Measurements from ENCODE around the gene KANK2.

KANK2 gene

GRCh38 chr19:11197291-11198174, at the start of gene KANK2:
KANK2 (minus strand) TSS chr19:11197545; CDS start chr19:11194511, 3,034 bp downstream.
- no peak within 1 kb of the TSS for H3K27ac Mint-ChIP-seq
- peaks cover 6% of the 10 kb centered on the region for H3K4me1 Mint-ChIP-seq
- H3K4me3 Mint-ChIP-seq, result peak within 1 kb of the TSS; percentile 68
- no peaks in the 10 kb centered on the region for H3K36me3 Mint-ChIP-seq
- DNase-seq (ENCODE audit: low spot score in 2 of 2) (peak; percentile 88 to 91), ATAC-seq (peak; percentile 88)
- H3K9me3 Mint-ChIP-seq, result no peaks in the 10 kb centered on the region

GRCh38 chr19:11246941-11247340, 49.6 kb upstream of the KANK2 start:
- H3K9me3 Mint-ChIP-seq, result no peaks in the 10 kb centered on the region
- no peak overlapping the region for H3K27ac Mint-ChIP-seq
- ATAC-seq (no peak), DNase-seq (ENCODE audit: low spot score in 2 of 2) (no peak)
- no peak overlapping the region for H3K4me3 Mint-ChIP-seq
- no peaks in the 10 kb centered on the region for H3K36me3 Mint-ChIP-seq
- H3K4me1 Mint-ChIP-seq, result peaks cover 8% of the 10 kb centered on the region

DNA sequence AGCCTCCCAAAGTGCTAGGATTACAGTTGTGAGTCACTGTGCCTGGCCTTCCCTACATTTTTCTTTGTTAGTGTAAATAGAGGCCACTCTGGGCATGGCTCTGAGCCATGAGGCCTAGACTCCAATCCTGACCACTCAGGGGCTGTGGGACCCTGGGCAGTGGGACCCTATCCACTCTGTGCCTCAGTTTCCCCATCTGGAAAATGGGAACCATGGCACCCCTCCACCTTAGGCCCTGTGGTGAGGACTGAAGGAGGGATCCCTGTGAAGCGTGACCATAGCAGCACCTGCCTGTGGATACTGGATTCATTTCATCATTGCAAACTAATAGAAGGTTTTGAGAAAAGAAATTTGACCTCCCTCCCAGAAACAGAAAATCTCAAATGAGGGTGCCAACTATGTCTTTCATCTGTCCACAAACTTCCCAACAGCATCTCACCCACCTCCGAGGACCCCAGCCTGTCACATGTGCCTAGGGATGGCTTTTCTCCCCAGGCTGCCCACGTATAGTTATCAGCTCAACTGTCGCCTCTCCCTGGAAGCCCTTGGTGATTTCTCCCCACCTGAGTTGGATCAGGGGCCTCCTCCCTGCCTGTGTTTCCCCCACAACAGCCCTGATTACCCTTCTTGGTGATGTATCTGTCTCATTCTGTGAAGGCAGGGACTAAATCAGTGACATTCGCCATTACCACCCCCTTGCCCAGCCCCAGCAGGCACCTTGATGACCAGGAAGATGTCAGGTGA, 47.7 kb upstream of the KANK2 start:
- Mint-ChIP-seq H3K4me3 (no peak overlapping the region), H3K36me3 (no peaks in the 10 kb centered on the region), H3K27ac (no peak overlapping the region), H3K4me1 (peaks cover 8% of the 10 kb centered on the region), H3K9me3 (no peaks in the 10 kb centered on the region)
- no peak for ATAC-seq
- no peak for DNase-seq (ENCODE audit: low spot score in 2 of 2)

DNA sequence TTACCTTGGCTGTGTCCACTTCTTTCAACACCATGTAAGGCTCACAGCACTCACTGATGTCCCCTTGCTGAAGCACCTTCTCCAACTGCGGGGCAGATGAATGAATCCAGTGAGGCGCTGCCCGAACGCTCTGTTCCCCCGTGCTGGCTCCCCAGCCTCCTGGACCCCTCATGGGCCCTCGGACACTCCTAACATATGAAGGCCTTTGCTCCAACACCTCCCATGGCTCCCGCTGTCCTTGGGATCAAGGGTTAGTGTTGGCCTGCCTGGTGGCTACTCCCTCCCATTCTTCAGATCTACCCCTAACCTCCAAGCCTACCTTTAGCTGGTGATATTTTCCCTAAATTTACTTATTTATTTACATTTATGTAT, 46.4 kb upstream of the KANK2 start:
- DNase-seq (ENCODE audit: low spot score in 2 of 2) (no peak), ATAC-seq (no peak)
- H3K36me3 Mint-ChIP-seq, result no peaks in the 10 kb centered on the region
- H3K4me3 Mint-ChIP-seq, result peak overlapping the region; percentile 8
- H3K9me3 Mint-ChIP-seq, result peaks cover 3% of the 10 kb centered on the region
- peaks cover 8% of the 10 kb centered on the region for H3K4me1 Mint-ChIP-seq
- H3K27ac Mint-ChIP-seq, result peak overlapping the region; percentile 11

- peak overlapping the region; percentile 11 for H3K27ac Mint-ChIP-seq
- H3K4me3 Mint-ChIP-seq, result peak overlapping the region; percentile 8
- ATAC-seq (peak; percentile 92), DNase-seq (ENCODE audit: low spot score in 2 of 2) (peak; percentile 89)
- peaks cover 8% of the 10 kb centered on the region for H3K4me1 Mint-ChIP-seq
- H3K36me3 Mint-ChIP-seq, result no peaks in the 10 kb centered on the region
- peaks cover 6% of the 10 kb centered on the region for H3K9me3 Mint-ChIP-seq
Measured at GRCh38 chr19:11242864-11243797, 45.8 kb upstream of the KANK2 start.

- Mint-ChIP-seq H3K4me3 (no peak overlapping the region), H3K27ac (no peak overlapping the region), H3K4me1 (peaks cover 8% of the 10 kb centered on the region), H3K36me3 (no peaks in the 10 kb centered on the region), H3K9me3 (peaks cover 9% of the 10 kb centered on the region)
- ATAC-seq (no peak), DNase-seq (ENCODE audit: low spot score in 2 of 2) (no peak)
Measured at GRCh38 chr19:11242025-11242424, 44.7 kb upstream of the KANK2 start.

DNA sequence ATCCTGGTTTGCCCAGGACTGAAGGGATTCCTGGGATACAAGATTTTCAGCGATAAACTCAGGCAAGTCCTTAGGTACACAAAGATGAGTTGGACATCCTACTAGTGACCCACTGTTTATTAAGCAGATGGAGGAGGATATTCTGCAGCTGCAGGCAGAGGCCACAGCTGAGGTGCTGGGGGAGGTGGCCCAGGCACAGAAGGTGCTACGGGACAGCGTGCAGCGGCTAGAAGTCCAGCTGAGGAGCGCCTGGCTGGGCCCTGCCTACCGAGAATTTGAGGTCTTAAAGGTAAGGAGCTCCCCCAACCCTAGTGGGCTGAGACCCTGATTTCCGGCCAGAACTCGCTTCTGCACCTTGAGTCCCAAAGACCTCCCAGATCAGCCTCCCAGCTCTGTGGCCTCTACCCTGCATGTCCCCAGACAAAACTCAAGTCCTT, 42.7 kb upstream of the KANK2 start:
- DNase-seq (ENCODE audit: low spot score in 2 of 2) (no peak), ATAC-seq (no peak)
- H3K9me3 Mint-ChIP-seq, result peaks cover 9% of the 10 kb centered on the region
- H3K4me3 Mint-ChIP-seq, result no peak overlapping the region
- no peak overlapping the region for H3K27ac Mint-ChIP-seq
- peaks cover 8% of the 10 kb centered on the region for H3K4me1 Mint-ChIP-seq
- no peaks in the 10 kb centered on the region for H3K36me3 Mint-ChIP-seq

DNA sequence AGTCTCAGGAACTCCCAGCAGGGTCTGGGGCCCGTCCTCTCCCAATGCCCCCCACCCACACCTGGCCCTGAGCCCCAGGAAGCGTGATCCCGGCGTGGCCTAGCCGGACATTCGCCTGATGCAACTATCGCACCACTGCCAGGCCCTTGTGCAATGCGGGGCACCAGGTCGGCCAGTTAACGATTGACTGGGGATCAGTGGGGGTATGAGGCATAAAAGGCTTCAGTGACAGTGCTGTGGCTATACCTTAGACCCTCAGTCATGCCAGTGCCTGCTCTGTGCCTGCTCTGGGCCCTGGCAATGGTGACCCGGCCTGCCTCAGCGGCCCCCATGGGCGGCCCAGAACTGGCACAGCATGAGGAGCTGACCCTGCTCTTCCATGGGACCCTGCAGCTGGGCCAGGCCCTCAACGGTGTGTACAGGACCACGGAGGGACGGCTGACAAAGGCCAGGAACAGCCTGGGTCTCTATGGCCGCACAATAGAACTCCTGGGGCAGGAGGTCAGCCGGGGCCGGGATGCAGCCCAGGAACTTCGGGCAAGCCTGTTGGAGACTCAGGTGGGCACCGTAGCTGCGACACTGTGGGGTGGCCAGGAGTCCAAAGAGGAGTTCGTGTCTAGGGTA, 42.1 kb upstream of the KANK2 start, which contains the start of gene ANGPTL8:
Gene ANGPTL8 (plus strand): TSS at position 243 of the 624 bp plus-strand sequence. CDS start 19 bp downstream, at position 262.
- no peak for DNase-seq (ENCODE audit: low spot score in 2 of 2)
- Mint-ChIP-seq H3K9me3 (peaks cover 9% of the 10 kb centered on the region), H3K27ac (no peak within 1 kb of the TSS), H3K36me3 (no peaks in the 10 kb centered on the region), H3K4me1 (peaks cover 8% of the 10 kb centered on the region), H3K4me3 (no peak within 1 kb of the TSS)
- ATAC-seq, result no peak

DNA sequence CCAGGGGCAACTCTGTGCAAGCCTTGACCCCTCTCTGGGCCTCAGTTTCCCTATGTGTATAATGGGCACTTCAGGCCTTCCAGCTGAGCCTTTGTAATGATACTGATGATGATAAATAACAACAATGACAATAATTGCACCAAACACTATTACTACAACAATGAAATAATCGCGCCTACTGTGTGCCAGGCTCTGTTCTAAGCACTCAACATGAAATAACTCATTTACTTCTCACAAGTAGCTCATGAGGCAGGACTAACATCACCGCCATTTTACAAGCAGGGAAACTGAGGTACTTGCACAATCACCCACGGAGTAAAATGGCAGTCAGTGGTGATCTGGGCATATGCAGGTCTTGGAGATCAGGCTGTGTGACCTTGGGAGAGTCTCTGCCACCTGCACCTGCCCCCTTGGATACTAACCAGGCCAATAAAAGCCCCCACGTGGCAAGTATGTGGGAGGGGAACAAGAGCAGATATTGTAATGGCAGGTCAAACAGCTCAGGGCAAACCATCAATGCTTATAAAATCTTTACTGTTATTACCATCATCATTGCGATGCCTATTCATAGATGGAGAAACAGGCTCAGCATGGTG, 41.5 kb upstream of the KANK2 start:
- Mint-ChIP-seq H3K4me3 (no peak overlapping the region), H3K4me1 (peaks cover 6% of the 10 kb centered on the region), H3K9me3 (peaks cover 9% of the 10 kb centered on the region), H3K27ac (no peak overlapping the region), H3K36me3 (no peaks in the 10 kb centered on the region)
- ATAC-seq (no peak), DNase-seq (ENCODE audit: low spot score in 2 of 2) (no peak)

- ATAC-seq, result no peak
- Mint-ChIP-seq H3K4me3 (no peak overlapping the region), H3K9me3 (peaks cover 9% of the 10 kb centered on the region), H3K4me1 (peaks cover 2% of the 10 kb centered on the region), H3K27ac (no peak overlapping the region), H3K36me3 (no peaks in the 10 kb centered on the region)
- no peak for DNase-seq (ENCODE audit: low spot score in 2 of 2)
Measured at GRCh38 chr19:11238041-11238440, 40.7 kb upstream of the KANK2 start.

GRCh38 chr19:11237321-11237720, 40.0 kb upstream of the KANK2 start:
- ATAC-seq (no peak), DNase-seq (ENCODE audit: low spot score in 2 of 2) (no peak)
- Mint-ChIP-seq H3K4me3 (no peak overlapping the region), H3K9me3 (peaks cover 9% of the 10 kb centered on the region), H3K27ac (no peak overlapping the region), H3K4me1 (peaks cover 5% of the 10 kb centered on the region), H3K36me3 (no peaks in the 10 kb centered on the region)

- no peaks in the 10 kb centered on the region for H3K36me3 Mint-ChIP-seq
- H3K4me1 Mint-ChIP-seq, result peaks cover 5% of the 10 kb centered on the region
- no peak overlapping the region for H3K4me3 Mint-ChIP-seq
- H3K9me3 Mint-ChIP-seq, result peaks cover 9% of the 10 kb centered on the region
- DNase-seq (ENCODE audit: low spot score in 2 of 2) (no peak), ATAC-seq (no peak)
- no peak overlapping the region for H3K27ac Mint-ChIP-seq
Measured at GRCh38 chr19:11236324-11237301, 39.3 kb upstream of the KANK2 start.

DNA sequence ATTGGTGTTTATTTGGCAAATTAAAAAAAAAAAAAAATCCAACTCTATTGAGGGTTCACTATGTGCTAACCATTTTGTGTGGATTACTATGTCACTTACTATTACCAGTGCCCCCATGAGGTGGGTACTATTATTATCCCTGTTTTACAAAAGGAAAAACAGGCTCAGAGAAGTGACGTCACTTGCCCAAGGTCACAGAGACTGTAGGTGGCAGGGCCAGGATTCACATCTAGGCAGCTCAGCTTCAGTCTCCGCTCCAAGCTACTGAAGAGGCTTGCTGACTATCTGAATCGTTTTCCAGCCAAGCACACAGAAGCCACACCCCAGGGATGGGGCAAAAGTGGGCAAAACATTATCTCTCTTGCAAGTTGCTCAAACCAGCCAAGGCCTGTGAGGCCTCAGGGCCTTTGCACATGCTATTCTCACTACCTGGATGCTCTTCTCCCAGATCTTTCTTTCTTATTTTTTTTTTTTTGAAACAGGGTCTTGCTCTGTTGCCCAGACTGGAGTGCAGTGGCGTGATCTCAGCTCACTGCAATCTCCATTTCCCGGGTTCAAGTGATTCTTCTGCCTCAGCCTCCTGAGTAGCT, 37.2 kb upstream of the KANK2 start:
- peaks cover 9% of the 10 kb centered on the region for H3K9me3 Mint-ChIP-seq
- peaks cover 5% of the 10 kb centered on the region for H3K4me1 Mint-ChIP-seq
- H3K27ac Mint-ChIP-seq, result no peak overlapping the region
- no peak overlapping the region for H3K4me3 Mint-ChIP-seq
- H3K36me3 Mint-ChIP-seq, result no peaks in the 10 kb centered on the region
- DNase-seq (ENCODE audit: low spot score in 2 of 2), result no peak
- ATAC-seq, result no peak
